ENCODE data around the gene TTC34.

GRCh38 chr1:2820731-2821372 is 19.4 kb upstream of the TTC34 start:
- TF ChIP-seq L3MBTL2 (conservative IDR thresholded peaks at IDR 0.05) (no peak), SUZ12 (IDR thresholded peaks at IDR 0.05) (no peak), FOXM1 (IDR thresholded peaks at IDR 0.05; ENCODE audit: borderline replicate concordance) (no peak), HDGF (IDR thresholded peaks at IDR 0.05; ENCODE audit: borderline replicate concordance) (no peak), ELF4 (IDR thresholded peaks at IDR 0.05) (no peak), CTBP1 (IDR thresholded peaks at IDR 0.05; ENCODE audit: borderline replicate concordance) (no peak), SP1 (IDR thresholded peaks at IDR 0.05) (no peak)

Measured in HEK293T (cell line).